ENCODE results near the gene C3orf33. TPM values are rescaled to one million over a fixed set of nuclear protein-coding genes. Genes with fewer than 3 reads are reported as not detected.
"Not testable (repeated sequence)": the region's sequence is repeated elsewhere in the genome, so short reads cannot be mapped to it uniquely, and the experiment has no call there.

The C3orf33 gene, protein sequence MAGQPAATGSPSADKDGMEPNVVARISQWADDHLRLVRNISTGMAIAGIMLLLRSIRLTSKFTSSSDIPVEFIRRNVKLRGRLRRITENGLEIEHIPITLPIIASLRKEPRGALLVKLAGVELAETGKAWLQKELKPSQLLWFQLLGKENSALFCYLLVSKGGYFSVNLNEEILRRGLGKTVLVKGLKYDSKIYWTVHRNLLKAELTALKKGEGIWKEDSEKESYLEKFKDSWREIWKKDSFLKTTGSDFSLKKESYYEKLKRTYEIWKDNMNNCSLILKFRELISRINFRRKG
- 2.1 and 4.5 TPM in 2 replicates for total RNA-seq (2014; rRNA removed; shearing (Covaris generic))

- Histone ChIP-seq H3K27me3 (replicated peaks) (no peaks in the 10 kb centered on the region), H3K27ac (peak within 1 kb of the TSS; percentile 39; the same call in 1 of the 2 replicates)
- DNase-seq (ENCODE audit: low read depth in 1 of 2, low spot score in 2 of 2), result peak; percentile 55 to 78
These were observed at the start of gene C3orf33 for GRCh38 chr3:155805802-155806618. Gene C3orf33 (minus strand): TSS chr3:155806278. CDS start chr3:155806252, 26 bp downstream.

DNA sequence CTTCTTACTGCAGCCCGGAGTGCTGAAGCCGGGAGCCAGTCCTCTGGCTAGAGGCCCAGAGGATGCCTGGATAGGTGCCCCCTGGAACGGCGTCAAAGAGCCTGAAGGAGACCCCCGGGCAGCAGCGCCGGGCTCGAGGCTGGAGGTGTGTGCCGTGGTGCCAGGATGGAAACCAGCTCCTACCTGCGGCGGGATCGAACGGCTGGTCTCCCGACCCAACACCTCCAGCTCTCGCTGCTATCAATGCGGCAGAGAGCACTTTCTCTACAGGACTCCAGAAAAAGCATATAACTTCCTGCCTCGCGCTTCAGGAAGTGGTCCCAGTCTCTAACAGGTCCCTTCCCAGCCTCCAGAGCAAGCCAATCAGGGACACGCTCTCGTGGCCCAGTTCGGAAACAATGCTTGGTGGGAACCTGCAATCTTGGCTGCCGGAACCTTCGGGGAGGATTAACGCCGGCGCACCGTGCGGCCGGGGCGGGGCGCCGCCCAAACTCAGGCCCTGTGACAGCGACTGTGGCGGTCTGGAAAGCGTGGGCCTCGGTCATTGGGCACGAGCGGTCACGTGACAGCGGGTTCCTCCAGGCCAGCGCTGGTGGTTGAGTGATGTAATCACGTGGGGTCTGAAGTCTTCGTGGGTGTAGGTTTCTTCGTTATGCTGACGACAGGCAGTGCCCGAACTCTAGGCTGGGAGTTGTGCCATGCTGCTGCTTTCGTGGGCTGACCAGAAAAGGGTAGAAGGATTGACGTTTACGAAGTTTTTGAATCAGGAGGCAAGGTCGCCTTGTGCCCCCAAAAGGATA is 48.3 kb upstream of the C3orf33 start, which contains the start of gene SLC33A1:
Gene SLC33A1 (minus strand): TSS at position 287 of the 800 bp plus-strand sequence. CDS start 430 bp downstream, outside the sequence.
- peak within 1 kb of the TSS; percentile 74 for H3K4me3 ChIP-seq
- H3K27ac ChIP-seq, result peak within 1 kb of the TSS; percentile 43
- H3K27me3 ChIP-seq (replicated peaks), result no peaks in the 10 kb centered on the region
- H3K9me3 ChIP-seq (replicated peaks), result no peaks in the 10 kb centered on the region
- peaks cover 19% of the 10 kb centered on the region for H3K4me1 ChIP-seq (replicated peaks)
- H3K36me3 ChIP-seq, result peaks cover 18% of the 10 kb centered on the region
- DNase-seq (ENCODE audit: low read depth in 1 of 2, low spot score in 2 of 2), result peak; percentile 96 to 97

More at GRCh38 chr3:155805802-155806618, at the start of gene C3orf33:
- no peaks in the 10 kb centered on the region for H3K9me3 ChIP-seq (replicated peaks)
- H3K36me3 ChIP-seq, result no peaks in the 10 kb centered on the region
- H3K4me3 ChIP-seq, result peak within 1 kb of the TSS; percentile 54
- H3K4me1 ChIP-seq (replicated peaks), result 0 out of 2 replicates have a peak, but pooled peaks cover 4% of the 10 kb centered on the region

DNA sequence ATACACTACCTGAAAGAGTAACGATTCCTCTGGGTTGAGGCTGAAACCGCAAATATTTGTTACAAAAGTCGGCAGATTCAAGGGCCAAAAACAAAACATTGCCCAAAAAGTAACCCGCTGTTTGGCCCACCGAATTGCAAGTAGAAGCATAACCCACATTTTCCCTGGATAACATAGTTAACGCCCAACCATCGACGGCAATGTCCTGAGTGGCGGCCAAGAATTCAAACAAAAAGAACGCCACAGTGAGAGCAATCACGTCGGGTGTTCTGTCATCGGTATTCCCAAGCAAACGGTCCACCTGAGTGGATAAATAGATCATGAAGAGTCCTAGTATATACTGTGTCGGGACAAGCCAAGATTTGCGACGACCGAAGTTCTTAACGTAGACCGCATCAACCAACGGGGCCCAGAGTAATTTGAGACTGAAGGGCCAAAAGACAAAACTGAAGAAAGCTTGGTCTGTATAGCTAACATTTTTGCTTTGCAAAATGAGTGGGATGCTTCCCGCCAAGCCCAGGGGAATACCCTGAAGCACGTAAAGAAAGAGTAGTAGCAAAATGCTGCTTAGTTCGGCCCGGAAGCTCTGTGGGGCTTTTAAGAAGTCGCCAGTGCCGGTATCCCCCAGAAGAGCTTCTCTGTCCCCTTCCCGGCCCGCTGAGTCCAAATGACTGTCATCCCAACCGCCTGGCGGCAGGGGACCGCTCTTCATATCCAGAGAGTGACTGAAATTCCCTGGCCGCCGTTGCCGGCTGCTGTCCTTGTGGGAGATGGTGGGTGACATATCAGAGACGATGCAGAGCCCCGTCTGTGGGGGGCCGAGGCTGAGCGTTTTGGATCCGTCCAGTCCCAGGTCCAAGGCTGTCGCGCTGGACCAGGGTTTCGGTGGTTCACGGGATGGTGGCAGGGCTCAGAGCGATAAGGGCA is 47.4 kb upstream of the C3orf33 start:
- Histone ChIP-seq H3K9me3 (replicated peaks) (no peaks in the 10 kb centered on the region), H3K4me1 (replicated peaks) (peaks cover 19% of the 10 kb centered on the region), H3K27me3 (replicated peaks) (no peaks in the 10 kb centered on the region), H3K27ac (peak overlapping the region; percentile 11), H3K4me3 (peak overlapping the region; percentile 74), H3K36me3 (peaks cover 18% of the 10 kb centered on the region)
- DNase-seq (ENCODE audit: low read depth in 1 of 2, low spot score in 2 of 2), result peak; percentile 6 to 46

- peak overlapping the region; percentile 74 for H3K4me3 ChIP-seq
- H3K9me3 ChIP-seq (replicated peaks), result no peaks in the 10 kb centered on the region
- peaks cover 24% of the 10 kb centered on the region for H3K36me3 ChIP-seq
- no peaks in the 10 kb centered on the region for H3K27me3 ChIP-seq (replicated peaks)
- peaks cover 19% of the 10 kb centered on the region for H3K4me1 ChIP-seq (replicated peaks)
- H3K27ac ChIP-seq, result no peak overlapping the region
- DNase-seq (ENCODE audit: low read depth in 1 of 2, low spot score in 2 of 2), result no peak
These were observed 46.3 kb upstream of the C3orf33 start for GRCh38 chr3:155852341-155852740.

GRCh38 chr3:155849404-155849803 is 43.3 kb upstream of the C3orf33 start:
- not testable (repeated sequence) for H3K4me3 ChIP-seq; H3K27me3 ChIP-seq (replicated peaks); DNase-seq (ENCODE audit: low read depth in 1 of 2, low spot score in 2 of 2); H3K27ac ChIP-seq; H3K9me3 ChIP-seq (replicated peaks)
- Histone ChIP-seq H3K36me3 (peaks cover 24% of the 10 kb centered on the region), H3K4me1 (replicated peaks) (peaks cover 15% of the 10 kb centered on the region)

DNA sequence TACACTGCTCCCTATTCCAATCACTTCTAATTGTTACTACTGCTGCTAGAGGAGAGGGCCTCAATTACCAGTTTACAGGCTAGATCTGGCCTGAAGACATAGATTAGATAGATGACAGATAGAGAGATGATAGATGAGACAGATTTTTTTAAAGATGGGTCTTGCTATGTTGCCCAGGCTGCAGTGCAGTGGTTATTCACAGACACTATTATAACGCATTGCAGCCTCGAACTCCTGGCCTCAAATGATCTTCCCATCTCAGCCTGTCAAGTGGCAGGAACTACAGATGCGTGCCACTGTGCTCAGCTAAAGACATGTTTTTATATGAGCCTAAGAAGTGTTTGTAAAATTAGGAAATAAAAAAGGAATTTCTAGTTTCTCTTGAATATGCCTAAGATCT is 41.9 kb upstream of the C3orf33 start:
- Histone ChIP-seq H3K4me1 (replicated peaks) (peaks cover 15% of the 10 kb centered on the region), H3K27ac (no peak overlapping the region), H3K27me3 (replicated peaks) (no peaks in the 10 kb centered on the region), H3K36me3 (peaks cover 18% of the 10 kb centered on the region), H3K9me3 (replicated peaks) (no peaks in the 10 kb centered on the region), H3K4me3 (no peak overlapping the region)
- no peak for DNase-seq (ENCODE audit: low read depth in 1 of 2, low spot score in 2 of 2)

DNA sequence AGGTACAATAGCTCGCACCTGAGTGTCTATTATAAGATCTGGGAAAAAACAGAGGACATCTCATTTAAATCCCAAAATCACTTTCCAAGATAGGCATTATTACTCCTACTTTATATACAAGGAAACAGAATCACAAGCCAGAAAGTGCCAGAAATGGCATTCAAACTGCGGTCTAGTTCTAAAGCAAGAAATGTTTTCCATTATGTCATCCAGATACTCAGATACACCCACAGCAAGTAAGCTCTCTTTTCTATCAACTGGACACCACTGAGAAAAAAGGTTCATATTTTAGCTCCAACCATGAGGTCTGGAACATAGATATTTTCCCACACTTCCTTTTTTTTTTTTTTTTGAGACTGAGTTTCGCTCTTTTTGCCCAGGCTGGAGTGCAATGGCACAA is 40.0 kb upstream of the C3orf33 start:
- DNase-seq (ENCODE audit: low read depth in 1 of 2, low spot score in 2 of 2), result no peak
- H3K27ac ChIP-seq, result no peak overlapping the region
- H3K36me3 ChIP-seq, result peaks cover 6% of the 10 kb centered on the region

GRCh38 chr3:155843569-155843968 is 37.5 kb upstream of the C3orf33 start:
- peaks cover 6% of the 10 kb centered on the region for H3K36me3 ChIP-seq
- no peaks in the 10 kb centered on the region for H3K4me1 ChIP-seq (replicated peaks)
- no peaks in the 10 kb centered on the region for H3K27me3 ChIP-seq (replicated peaks)
- H3K9me3 ChIP-seq (replicated peaks), result no peaks in the 10 kb centered on the region
- no peak for DNase-seq (ENCODE audit: low read depth in 1 of 2, low spot score in 2 of 2)
- no peak overlapping the region for H3K27ac ChIP-seq
- no peak overlapping the region for H3K4me3 ChIP-seq

More for the DNA sequence above, 40.0 kb upstream of the C3orf33 start:
- Histone ChIP-seq H3K9me3 (replicated peaks) (no peaks in the 10 kb centered on the region), H3K4me1 (replicated peaks) (no peaks in the 10 kb centered on the region), H3K27me3 (replicated peaks) (no peaks in the 10 kb centered on the region), H3K4me3 (no peak overlapping the region)

DNA sequence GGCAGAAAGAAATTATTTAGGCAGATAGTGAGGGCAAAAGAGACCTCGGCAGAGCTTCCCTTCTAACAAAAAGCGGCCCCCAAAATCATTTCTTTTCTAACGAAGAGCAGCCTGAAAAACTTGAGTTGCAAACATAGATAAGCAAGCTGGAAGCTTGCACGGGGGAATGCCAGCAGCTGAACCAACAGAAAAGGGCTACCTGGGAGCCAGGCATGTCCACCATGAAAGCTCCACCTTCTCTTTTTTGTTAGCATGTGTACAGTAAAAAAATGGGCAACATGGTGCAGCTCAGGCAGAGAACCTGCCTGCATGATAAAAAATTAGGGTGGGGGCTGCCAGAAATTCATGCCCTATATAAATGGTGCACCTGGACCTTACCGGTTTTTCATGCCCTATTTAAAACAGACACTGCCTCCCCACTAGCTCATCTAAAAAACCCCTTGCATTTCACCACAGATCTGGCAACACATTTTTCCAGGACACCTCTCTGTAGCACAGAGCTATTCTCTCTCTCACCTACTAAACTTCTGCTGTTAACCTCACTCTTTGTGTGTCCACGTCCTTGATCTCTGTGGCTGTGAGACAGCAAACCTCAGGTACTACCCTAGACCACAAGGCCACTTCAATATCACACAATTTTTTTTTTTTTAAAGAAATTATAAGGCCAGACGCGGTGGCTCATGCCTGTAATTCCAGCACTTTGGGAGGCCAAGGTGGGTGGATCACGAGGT is 29.4 kb upstream of the C3orf33 start:
- Histone ChIP-seq H3K4me1 (replicated peaks) (no peaks in the 10 kb centered on the region), H3K27ac (no peak overlapping the region), H3K36me3 (no peaks in the 10 kb centered on the region; the same call in 1 of the 2 replicates), H3K9me3 (replicated peaks) (no peaks in the 10 kb centered on the region), H3K27me3 (replicated peaks) (no peaks in the 10 kb centered on the region), H3K4me3 (no peak overlapping the region)
- no peak for DNase-seq (ENCODE audit: low read depth in 1 of 2, low spot score in 2 of 2)

GRCh38 chr3:155828490-155829098 is 22.5 kb upstream of the C3orf33 start:
- H3K9me3 ChIP-seq (replicated peaks); H3K4me1 ChIP-seq (replicated peaks); DNase-seq (ENCODE audit: low read depth in 1 of 2, low spot score in 2 of 2); H3K27ac ChIP-seq; H3K27me3 ChIP-seq (replicated peaks); H3K4me3 ChIP-seq: not testable (repeated sequence)
- peaks cover 13% of the 10 kb centered on the region for H3K36me3 ChIP-seq

DNA sequence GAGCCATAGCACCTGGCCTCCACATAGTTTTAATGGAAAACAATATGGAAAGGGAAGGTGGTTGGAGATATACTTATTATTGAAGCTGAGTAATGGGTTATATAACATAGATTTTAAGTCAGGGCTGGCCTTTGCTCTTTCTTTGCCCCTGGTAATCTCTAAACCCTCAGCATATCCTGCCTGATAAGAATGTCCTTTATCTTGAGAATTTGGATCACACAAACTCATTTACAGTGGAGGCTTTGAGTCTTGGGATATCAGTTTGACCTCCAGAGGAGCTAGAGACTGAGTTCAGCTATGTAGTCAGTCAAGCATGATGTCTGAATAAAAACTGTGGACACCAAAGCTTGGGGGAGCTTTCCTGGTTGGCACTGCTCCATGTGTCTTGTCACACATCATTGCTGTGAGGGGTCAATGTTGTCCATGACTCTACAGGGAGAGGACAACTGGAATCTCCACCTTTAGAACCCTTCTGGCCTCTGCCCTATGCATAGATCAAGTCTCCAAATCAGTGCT is 9.0 kb upstream of the C3orf33 start:
- Histone ChIP-seq H3K36me3 (no peaks in the 10 kb centered on the region), H3K4me3 (no peak overlapping the region), H3K4me1 (replicated peaks) (no peaks in the 10 kb centered on the region), H3K9me3 (replicated peaks) (no peaks in the 10 kb centered on the region), H3K27ac (no peak overlapping the region), H3K27me3 (replicated peaks) (no peaks in the 10 kb centered on the region)
- DNase-seq (ENCODE audit: low read depth in 1 of 2, low spot score in 2 of 2), result no peak

- not testable (repeated sequence) for H3K4me3 ChIP-seq; H3K9me3 ChIP-seq (replicated peaks); H3K27ac ChIP-seq; H3K4me1 ChIP-seq (replicated peaks); H3K27me3 ChIP-seq (replicated peaks); H3K36me3 ChIP-seq; DNase-seq (ENCODE audit: low read depth in 1 of 2, low spot score in 2 of 2)
These were observed 7.1 kb upstream of the C3orf33 start for GRCh38 chr3:155813224-155813623.
